ENCODE results near the gene RPS19. TPM values are rescaled to one million over a fixed set of nuclear protein-coding genes. Genes with fewer than 3 reads are reported as not detected.

Gene RPS19
- total RNA-seq, 4 donors from 2014 or later = 363 to 861 (median 619) TPM

DNA sequence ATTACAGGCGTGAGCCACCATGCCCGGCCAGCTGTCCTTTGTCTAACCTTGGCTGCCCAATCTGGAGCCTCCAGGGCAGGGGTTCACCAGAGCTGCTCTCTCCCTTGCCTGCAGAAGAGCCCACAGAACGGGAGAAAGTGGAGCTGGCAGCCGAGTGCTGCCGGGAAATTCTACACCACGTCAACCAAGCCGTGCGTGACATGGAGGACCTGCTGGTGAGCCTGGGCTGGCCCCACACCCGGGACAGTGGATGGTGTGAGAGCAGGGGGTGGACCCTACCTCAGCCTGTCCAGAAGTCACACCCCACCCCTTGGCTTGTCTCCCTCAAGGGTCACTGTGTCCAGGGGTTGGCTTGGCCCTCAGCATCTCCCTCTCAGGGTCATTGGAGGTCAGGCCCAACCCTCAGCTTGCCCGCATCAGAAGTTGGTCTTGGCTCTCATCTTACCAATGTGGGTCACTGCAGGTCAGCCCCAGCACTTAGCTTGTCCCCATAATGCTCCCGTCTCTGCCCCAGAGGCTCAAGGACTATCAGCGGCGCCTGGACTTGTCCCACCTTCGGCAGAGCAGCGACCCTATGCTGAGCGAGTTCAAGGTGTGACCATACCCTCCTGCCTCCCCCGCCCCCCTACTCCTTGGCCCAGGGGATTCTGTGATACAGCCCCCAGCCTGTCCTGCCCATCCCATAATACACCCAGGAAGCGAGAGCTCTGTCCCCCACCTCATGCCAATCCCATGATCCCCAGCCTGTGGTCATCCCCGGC is 43.3 kb downstream of the RPS19 start:
- H3K4me3 ChIP-seq = no peak overlapping the region
- H3K9me3 ChIP-seq = no peaks in the 10 kb centered on the region
- no peak for DNase-seq
- peaks cover 0 to 91% (median 0%) of the 10 kb centered on the region in 3 donors for H3K36me3 ChIP-seq
- H3K27ac ChIP-seq = peak overlapping the region in 2 of 4 donors; percentile 69 to 74
- TF ChIP-seq POLR2A (IDR thresholded peaks at IDR 0.05) = no peak
- TF ChIP-seq, protein P1, sequence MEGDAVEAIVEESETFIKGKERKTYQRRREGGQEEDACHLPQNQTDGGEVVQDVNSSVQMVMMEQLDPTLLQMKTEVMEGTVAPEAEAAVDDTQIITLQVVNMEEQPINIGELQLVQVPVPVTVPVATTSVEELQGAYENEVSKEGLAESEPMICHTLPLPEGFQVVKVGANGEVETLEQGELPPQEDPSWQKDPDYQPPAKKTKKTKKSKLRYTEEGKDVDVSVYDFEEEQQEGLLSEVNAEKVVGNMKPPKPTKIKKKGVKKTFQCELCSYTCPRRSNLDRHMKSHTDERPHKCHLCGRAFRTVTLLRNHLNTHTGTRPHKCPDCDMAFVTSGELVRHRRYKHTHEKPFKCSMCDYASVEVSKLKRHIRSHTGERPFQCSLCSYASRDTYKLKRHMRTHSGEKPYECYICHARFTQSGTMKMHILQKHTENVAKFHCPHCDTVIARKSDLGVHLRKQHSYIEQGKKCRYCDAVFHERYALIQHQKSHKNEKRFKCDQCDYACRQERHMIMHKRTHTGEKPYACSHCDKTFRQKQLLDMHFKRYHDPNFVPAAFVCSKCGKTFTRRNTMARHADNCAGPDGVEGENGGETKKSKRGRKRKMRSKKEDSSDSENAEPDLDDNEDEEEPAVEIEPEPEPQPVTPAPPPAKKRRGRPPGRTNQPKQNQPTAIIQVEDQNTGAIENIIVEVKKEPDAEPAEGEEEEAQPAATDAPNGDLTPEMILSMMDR (IDR thresholded peaks at IDR 0.05) = no peak
- peaks cover 0 to 10% (median 2%) of the 10 kb centered on the region in 4 donors for H3K4me1 ChIP-seq
- no peaks in the 10 kb centered on the region for H3K27me3 ChIP-seq

DNA sequence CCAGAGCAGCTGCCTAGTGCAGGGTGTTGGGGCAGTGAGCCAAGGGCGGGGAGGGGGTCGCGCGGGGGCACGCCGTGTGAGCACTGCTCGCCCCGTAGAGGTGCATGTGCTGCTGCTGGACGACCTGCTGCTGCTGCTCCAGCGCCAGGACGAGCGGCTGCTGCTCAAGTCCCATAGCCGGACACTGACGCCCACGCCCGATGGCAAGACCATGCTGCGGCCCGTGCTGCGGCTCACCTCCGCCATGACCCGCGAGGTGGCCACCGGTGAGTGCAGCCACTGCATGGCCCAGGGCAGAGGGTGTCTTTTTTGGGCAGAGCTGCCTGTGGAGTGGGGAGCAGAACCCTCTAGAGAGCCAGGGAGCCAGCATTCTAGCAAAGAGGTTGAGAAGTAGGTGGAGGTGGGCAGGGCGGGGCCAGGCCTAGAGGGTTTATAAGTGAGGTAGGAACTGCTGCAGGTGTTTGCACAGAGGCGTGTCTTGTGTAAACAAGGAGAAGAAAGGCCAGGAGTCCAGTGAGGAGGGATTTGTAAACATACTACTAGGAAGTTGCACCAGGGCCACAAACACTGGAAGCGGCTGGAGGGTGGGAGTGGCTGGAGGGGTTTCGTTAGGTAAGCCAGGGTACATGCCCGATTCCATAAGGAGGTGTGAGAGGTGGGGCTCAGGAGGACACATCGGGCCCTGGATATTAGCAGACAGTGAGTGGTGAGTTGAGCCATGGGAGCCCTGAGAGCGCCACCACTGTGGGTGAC is 44.2 kb downstream of the RPS19 start:
- peaks cover 0 to 81% (median 0%) of the 10 kb centered on the region in 3 donors for H3K36me3 ChIP-seq
- no peaks in the 10 kb centered on the region for H3K9me3 ChIP-seq
- peak in 2 of 3 donors; percentile 87 to 90 for DNase-seq
- H3K27me3 ChIP-seq = no peaks in the 10 kb centered on the region
- H3K27ac ChIP-seq = peak overlapping the region in 3 of 4 donors; percentile 59 to 74 (median 69)
- H3K4me1 ChIP-seq = peaks cover 0 to 10% (median 2%) of the 10 kb centered on the region in 4 donors
- peak overlapping the region in 2 of 4 donors; percentile 16 to 18 for H3K4me3 ChIP-seq
- TF ChIP-seq, protein P1 (IDR thresholded peaks at IDR 0.05) = no peak
- TF ChIP-seq POLR2A (IDR thresholded peaks at IDR 0.05) = no peak

GRCh38 chr19:41905273-41906002 is 45.4 kb downstream of the RPS19 start:
- Histone ChIP-seq H3K4me3 (peak overlapping the region in 2 of 4 donors; percentile 16 to 18), H3K4me1 (peaks cover 0 to 10% (median 2%) of the 10 kb centered on the region in 4 donors), H3K27me3 (no peaks in the 10 kb centered on the region), H3K9me3 (no peaks in the 10 kb centered on the region), H3K27ac (peak overlapping the region in 2 of 4 donors; percentile 59 to 69), H3K36me3 (peaks cover 0 to 70% (median 0%) of the 10 kb centered on the region in 3 donors)
- TF ChIP-seq, protein P1 (IDR thresholded peaks at IDR 0.05) = no peak
- no peak for TF ChIP-seq POLR2A (IDR thresholded peaks at IDR 0.05)
- DNase-seq = no peak

DNA sequence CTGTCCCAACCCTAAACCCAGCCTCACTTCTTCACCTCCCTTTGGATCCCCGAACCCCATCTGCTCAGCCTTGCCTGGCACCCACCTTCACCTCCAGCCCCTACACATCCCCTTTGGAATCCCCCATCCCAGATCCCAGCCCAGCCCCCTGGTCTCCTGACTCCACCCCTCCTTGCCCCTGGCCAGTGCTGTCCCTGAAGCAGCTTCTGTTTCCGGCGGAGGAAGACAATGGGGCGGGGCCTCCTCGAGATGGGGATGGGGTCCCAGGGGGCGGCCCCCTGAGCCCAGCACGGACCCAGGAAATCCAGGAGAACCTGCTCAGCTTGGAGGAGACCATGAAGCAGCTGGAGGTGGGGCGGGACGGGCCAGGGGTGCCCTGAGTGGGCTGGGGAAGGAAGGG is 46.2 kb downstream of the RPS19 start:
- no peak for TF ChIP-seq POLR2A (IDR thresholded peaks at IDR 0.05)
- TF ChIP-seq, protein P1 (IDR thresholded peaks at IDR 0.05) = no peak
- Histone ChIP-seq H3K36me3 (peaks cover 0 to 64% (median 0%) of the 10 kb centered on the region in 3 donors), H3K27ac (no peak overlapping the region), H3K4me1 (peaks cover 0 to 10% (median 2%) of the 10 kb centered on the region in 4 donors), H3K4me3 (no peak overlapping the region), H3K27me3 (no peaks in the 10 kb centered on the region), H3K9me3 (no peaks in the 10 kb centered on the region)
- DNase-seq = no peak
